Measurements from ENCODE around the gene MT4. TPM values are rescaled to one million over a fixed set of nuclear protein-coding genes. Genes with fewer than 3 reads are reported as not detected.

MT4 gene
- total RNA-seq, 1 donor from 2014 or later, result not detected

GRCh38 chr16:56615353-56615752 is 50.5 kb downstream of the MT4 start:
- DNase-seq (ENCODE audit: low spot score), result no peak
- Histone ChIP-seq H2AFZ (replicated peaks) (no peak overlapping the region), H3K36me3 (no peaks in the 10 kb centered on the region), H3F3A (ENCODE audit: low read depth) (no peaks in the 10 kb centered on the region), H3K27ac (no peak overlapping the region), H3K79me2 (ENCODE audit: low read depth) (no peaks in the 10 kb centered on the region), H3K4me1 (peaks cover 8% of the 10 kb centered on the region), H3K4me3 (no peak overlapping the region), H3K9ac (no peak overlapping the region), H3K27me3 (peaks cover 100% of the 10 kb centered on the region), H3K4me2 (no peak overlapping the region), H4K20me1 (ENCODE audit: low read depth) (peaks cover 19% of the 10 kb centered on the region), H3K9me3 (ENCODE audit: low read depth) (no peaks in the 10 kb centered on the region)
- Mint-ChIP-seq H3K4me1 (peaks cover 23% of the 10 kb centered on the region), H3K27ac (no peak overlapping the region), H3K4me3 (no peak overlapping the region), H3K36me3 (peaks cover 1% of the 10 kb centered on the region), H3K9me3 (peaks cover 2% of the 10 kb centered on the region), H3K27me3 (ENCODE audit: insufficient read depth, low read depth) (peaks cover 52% of the 10 kb centered on the region)
- TF ChIP-seq CTCF (IDR thresholded peaks at IDR 0.05), result no peak
- no peak for TF ChIP-seq EZH2phosphoT487 (IDR thresholded peaks at IDR 0.05)

- no peaks in the 10 kb centered on the region for H3K9me3 ChIP-seq (ENCODE audit: low read depth)
- peak overlapping the region; percentile 77 for H3K4me2 ChIP-seq
- no peaks in the 10 kb centered on the region for H3K79me2 ChIP-seq (ENCODE audit: low read depth)
- no peak for TF ChIP-seq EZH2 (IDR thresholded peaks at IDR 0.05)
- no peak for TF ChIP-seq EZH2phosphoT487 (IDR thresholded peaks at IDR 0.05)
- TF ChIP-seq CTCF (IDR thresholded peaks at IDR 0.05), result no peak
- Mint-ChIP-seq H3K4me3 (peak overlapping the region; percentile 74), H3K9me3 (peaks cover 2% of the 10 kb centered on the region), H3K27ac (no peak overlapping the region), H3K4me1 (peaks cover 13% of the 10 kb centered on the region), H3K27me3 (ENCODE audit: insufficient read depth, low read depth) (peaks cover 55% of the 10 kb centered on the region), H3K36me3 (peaks cover 1% of the 10 kb centered on the region)
- H3K36me3 ChIP-seq, result no peaks in the 10 kb centered on the region
- no peak overlapping the region for H3K9ac ChIP-seq
- peaks cover 8% of the 10 kb centered on the region for H3K4me1 ChIP-seq
- H2AFZ ChIP-seq (replicated peaks), result peak overlapping the region; percentile 6
- H4K20me1 ChIP-seq (ENCODE audit: low read depth), result peaks cover 19% of the 10 kb centered on the region
- H3K27me3 ChIP-seq, result peaks cover 100% of the 10 kb centered on the region
- H3K4me3 ChIP-seq, result peak overlapping the region; percentile 34
- DNase-seq (ENCODE audit: low spot score), result no peak
- H3K27ac ChIP-seq, result no peak overlapping the region
- H3F3A ChIP-seq (ENCODE audit: low read depth), result no peaks in the 10 kb centered on the region
These were observed 51.8 kb downstream of the MT4 start for GRCh38 chr16:56616608-56617211.

- Histone ChIP-seq H4K20me1 (ENCODE audit: low read depth) (peaks cover 19% of the 10 kb centered on the region), H3K9me3 (ENCODE audit: low read depth) (no peaks in the 10 kb centered on the region), H3K36me3 (no peaks in the 10 kb centered on the region), H3K4me3 (peak overlapping the region; percentile 34), H2AFZ (replicated peaks) (peak overlapping the region; percentile 6), H3K9ac (no peak overlapping the region), H3K27me3 (peaks cover 100% of the 10 kb centered on the region), H3F3A (ENCODE audit: low read depth) (no peaks in the 10 kb centered on the region), H3K27ac (no peak overlapping the region), H3K4me2 (peak overlapping the region; percentile 77), H3K4me1 (peaks cover 8% of the 10 kb centered on the region), H3K79me2 (ENCODE audit: low read depth) (no peaks in the 10 kb centered on the region)
- Mint-ChIP-seq H3K4me3 (peak overlapping the region; percentile 75), H3K9me3 (peaks cover 2% of the 10 kb centered on the region), H3K27ac (no peak overlapping the region), H3K36me3 (peaks cover 1% of the 10 kb centered on the region), H3K4me1 (peaks cover 14% of the 10 kb centered on the region), H3K27me3 (ENCODE audit: insufficient read depth, low read depth) (peaks cover 56% of the 10 kb centered on the region)
- DNase-seq (ENCODE audit: low spot score), result peak; percentile 65
- TF ChIP-seq EZH2 (IDR thresholded peaks at IDR 0.05) (peak; percentile 91), CTCF (IDR thresholded peaks at IDR 0.05) (no peak), EZH2phosphoT487 (IDR thresholded peaks at IDR 0.05) (peak; percentile 88)
These were observed 52.6 kb downstream of the MT4 start for GRCh38 chr16:56617212-56618085.

Data from neural progenitor cell (in vitro differentiated cells).